Prostate gland (tissue), 2 donors: ENCODE results near the gene ERP29. TPM values are rescaled to one million over a fixed set of nuclear protein-coding genes. Genes with fewer than 3 reads are reported as not detected.
"Not testable (repeated sequence)": the region's sequence is repeated elsewhere in the genome, so short reads cannot be mapped to it uniquely, and the experiment has no call there.

Experiments used
- DNase-seq: peaks from one replicate; pipeline ENCODE4 v3.0.0-alpha.2; 2019; ENCODE audit warnings: low spot score
- H3K27ac ChIP-seq, 2 donors: fragments of 200-600 bp; sonication (generic); 2 replicates each; pipeline ENCODE4 v1.5.1; 2017 to 2019
- H3K27me3 ChIP-seq: fragments of 200-600 bp; sonication (generic); replicated peaks from 2 replicates; pipeline ENCODE4 v1.5.1; 2019; ENCODE audit not compliant: insufficient read depth
- H3K36me3 ChIP-seq, 2 donors: fragments of 200-600 bp; sonication (generic); 1 replicate in 1 of 2; 2 replicates in 1 of 2; pipeline versions ENCODE4 v1.5.1 to v1.8.1; 2017 to 2019
- H3K4me1 ChIP-seq: fragments of 200-600 bp; sonication (generic); replicated peaks from 2 replicates; pipeline ENCODE4 v1.5.1; 2019
- H3K4me3 ChIP-seq, 2 donors: fragments of 200-600 bp; sonication (generic); 2 replicates each; pipeline ENCODE4 v1.5.1; 2017 to 2019
- H3K9me3 ChIP-seq: fragments of 200-600 bp; sonication (generic); 2 replicates; pipeline ENCODE4 v1.5.1; 2017
- POLR2A ChIP-seq: fragments of 450-650 bp; IDR thresholded peaks from one replicate; pipeline ENCODE4 v1.6.1; 2016; ENCODE audit warnings: antibody characterized with exemption, mild to moderate bottlenecking
- POLR2AphosphoS5 ChIP-seq: sonication (generic); formaldehyde crosslinking; IDR thresholded peaks from one replicate; pipeline ENCODE4 v1.6.1; 2017; ENCODE audit warnings: antibody characterized with exemption
- WGBS: methylation state at CpG from one replicate; pipeline ENCODE4 v1.1.5; 2018; 5-methylcytosine and 5-hydroxymethylcytosine counted together
- intact Hi-C: fragments of 100-400 bp; cut with DNase I; formaldehyde crosslinking; loops from one replicate; pipeline ENCODE4 v1.14.2; 2022
- total RNA-seq, 2 donors: library from RNA; depleted of rRNA; stranded (reverse); fragments of >200 nt; gene quantifications; one replicate each; pipeline ENCODE4 v1.1.0, GENCODE V29; 2016
- TF ChIP-seq, protein P1 (sequence below), 4 experiments: fragments of 200-600 bp in 2 of 4; fragments of 450-650 bp in 2 of 4; sonication (generic) in 2 of 4; IDR thresholded peaks; 1 replicate in 3 of 4; 2 replicates in 1 of 4; pipeline ENCODE4 v1.5.1; 2016 to 2019; ENCODE audit warnings: antibody characterized with exemption in 4 of 4, mild to moderate bottlenecking in 2 of 4, moderate library complexity in 2 of 4

The ERP29 gene
- total RNA-seq, 2 donors from 2014 or later: 89.1 to 131 TPM

DNA sequence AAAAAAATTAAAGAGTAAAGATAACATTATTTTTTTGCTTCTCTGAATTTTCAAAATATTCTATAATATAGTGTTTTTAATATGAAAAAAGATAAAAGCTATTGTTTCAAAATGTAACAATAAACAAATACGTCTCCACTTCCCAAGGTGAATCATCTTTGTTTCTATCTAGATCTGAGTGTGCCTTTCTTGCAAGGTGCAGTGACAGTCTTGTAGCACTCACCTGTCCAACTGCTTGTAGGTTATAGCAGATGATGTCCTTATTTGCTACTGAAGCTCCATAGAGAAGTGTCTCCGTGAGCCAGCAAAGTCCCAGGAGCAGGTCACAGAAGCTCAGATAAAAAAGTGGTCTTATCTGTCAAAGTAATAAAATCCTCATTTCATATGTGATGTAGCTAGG lies 21.7 kb upstream of the ERP29 start:
- H3K4me1 ChIP-seq: no peaks in the 10 kb centered on the region
- no peak for DNase-seq
- no peaks in the 10 kb centered on the region for H3K9me3 ChIP-seq
- H3K27me3 ChIP-seq: no peaks in the 10 kb centered on the region
- no peak overlapping the region for H3K4me3 ChIP-seq
- WGBS: 81% methylated on average over 2 of the region's 2 CpGs
- intact Hi-C loops: no loop called here
- TF ChIP-seq POLR2AphosphoS5: no peak
- H3K36me3 ChIP-seq: no peaks in the 10 kb centered on the region
- no peak overlapping the region for H3K27ac ChIP-seq

DNA sequence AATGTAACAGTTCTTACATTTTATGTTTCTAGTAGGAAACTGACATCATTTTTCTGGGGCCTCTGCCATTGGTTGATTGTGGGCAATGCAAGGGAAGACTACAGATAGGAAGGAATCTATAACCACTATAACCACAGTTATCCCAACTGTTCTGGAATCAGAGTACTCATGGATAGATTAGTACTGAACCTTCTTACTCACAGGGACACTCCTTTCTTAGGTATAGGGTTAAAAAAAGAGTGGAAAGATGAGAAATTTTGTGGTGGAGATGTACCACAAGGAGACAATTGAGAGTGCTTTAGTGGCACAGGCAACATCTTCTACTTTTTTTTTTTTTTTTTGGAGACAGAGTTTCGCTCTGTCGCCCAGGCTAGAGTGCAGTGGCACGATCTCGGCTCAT lies 21.3 kb upstream of the ERP29 start:
- 90% methylated on average over 4 of the region's 4 CpGs for WGBS
- no peak for DNase-seq
- intact Hi-C loops: no loop called here

DNA sequence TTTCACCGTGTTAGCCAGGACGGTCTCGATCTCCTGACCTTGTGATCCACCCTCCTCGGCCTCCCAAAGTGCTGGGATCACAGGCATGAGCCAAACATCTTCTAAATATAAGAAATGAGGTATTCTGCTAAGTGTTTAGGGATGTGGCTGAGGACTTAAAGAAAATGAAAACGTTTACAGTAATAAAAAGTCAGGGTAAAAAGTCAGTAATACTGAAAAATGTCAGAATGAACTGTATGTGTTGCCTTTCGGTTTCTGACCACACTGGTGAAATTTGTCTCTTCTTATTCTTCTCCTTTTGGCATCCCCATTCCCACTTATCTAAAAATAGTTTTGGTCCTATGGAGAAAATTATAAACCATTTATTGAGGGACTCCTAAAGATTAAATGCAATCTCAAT lies 20.8 kb upstream of the ERP29 start:
- intact Hi-C loops: no loop called here

More for the DNA sequence above, 21.3 kb upstream of the ERP29 start:
- H3K27me3 ChIP-seq: no peaks in the 10 kb centered on the region
- H3K27ac ChIP-seq: no peak overlapping the region
- H3K4me1 ChIP-seq: no peaks in the 10 kb centered on the region
- no peaks in the 10 kb centered on the region for H3K9me3 ChIP-seq
- H3K36me3 ChIP-seq: no peaks in the 10 kb centered on the region
- TF ChIP-seq POLR2AphosphoS5 (no peak), POLR2A (no peak)
- TF ChIP-seq, protein P1, sequence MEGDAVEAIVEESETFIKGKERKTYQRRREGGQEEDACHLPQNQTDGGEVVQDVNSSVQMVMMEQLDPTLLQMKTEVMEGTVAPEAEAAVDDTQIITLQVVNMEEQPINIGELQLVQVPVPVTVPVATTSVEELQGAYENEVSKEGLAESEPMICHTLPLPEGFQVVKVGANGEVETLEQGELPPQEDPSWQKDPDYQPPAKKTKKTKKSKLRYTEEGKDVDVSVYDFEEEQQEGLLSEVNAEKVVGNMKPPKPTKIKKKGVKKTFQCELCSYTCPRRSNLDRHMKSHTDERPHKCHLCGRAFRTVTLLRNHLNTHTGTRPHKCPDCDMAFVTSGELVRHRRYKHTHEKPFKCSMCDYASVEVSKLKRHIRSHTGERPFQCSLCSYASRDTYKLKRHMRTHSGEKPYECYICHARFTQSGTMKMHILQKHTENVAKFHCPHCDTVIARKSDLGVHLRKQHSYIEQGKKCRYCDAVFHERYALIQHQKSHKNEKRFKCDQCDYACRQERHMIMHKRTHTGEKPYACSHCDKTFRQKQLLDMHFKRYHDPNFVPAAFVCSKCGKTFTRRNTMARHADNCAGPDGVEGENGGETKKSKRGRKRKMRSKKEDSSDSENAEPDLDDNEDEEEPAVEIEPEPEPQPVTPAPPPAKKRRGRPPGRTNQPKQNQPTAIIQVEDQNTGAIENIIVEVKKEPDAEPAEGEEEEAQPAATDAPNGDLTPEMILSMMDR (IDR thresholded peaks at IDR 0.05): no peak
- H3K4me3 ChIP-seq: no peak overlapping the region

DNA sequence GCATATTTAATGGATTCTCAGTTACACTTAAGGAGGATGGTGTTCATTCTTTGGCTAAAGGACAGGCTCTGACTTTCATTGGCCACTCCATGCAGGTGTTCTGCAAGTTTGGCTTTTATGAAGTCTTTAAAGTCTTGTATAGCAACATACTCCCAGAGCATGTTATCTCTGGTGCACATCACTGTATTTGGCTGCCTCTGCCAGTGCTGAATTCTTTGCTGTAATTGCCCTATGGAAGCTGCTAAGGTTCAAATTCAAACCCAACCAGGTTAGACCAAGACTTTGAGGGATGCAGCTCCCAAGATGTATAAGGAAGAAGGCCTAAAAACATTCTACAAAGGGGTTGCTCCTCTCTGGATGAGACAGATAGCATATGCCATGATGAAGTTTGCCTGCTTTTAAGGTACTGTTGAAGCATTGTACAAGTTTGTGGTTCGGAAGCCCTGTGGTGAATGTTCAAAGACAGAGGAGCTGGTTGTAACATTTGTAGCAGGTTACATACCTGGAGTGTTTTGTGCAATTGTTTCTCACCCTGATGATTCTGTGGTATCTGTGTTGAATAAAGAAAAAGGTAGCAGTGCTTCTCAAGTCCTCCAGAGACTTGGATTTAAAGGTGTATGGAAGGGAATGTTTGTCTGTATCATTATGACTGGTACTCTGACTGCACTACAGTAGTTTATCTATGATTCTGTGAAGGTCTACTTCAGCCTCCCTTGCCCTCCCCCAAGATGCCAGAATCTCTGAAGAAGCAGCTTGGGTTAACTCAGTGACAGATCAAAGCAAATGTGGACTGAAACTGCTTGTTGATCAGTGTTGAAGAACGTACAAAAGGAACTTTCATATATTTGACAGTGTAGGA lies 19.7 kb upstream of the ERP29 start:
- Histone ChIP-seq H3K9me3 (no peaks in the 10 kb centered on the region), H3K27me3 (no peaks in the 10 kb centered on the region), H3K27ac (no peak overlapping the region), H3K36me3 (no peaks in the 10 kb centered on the region), H3K4me1 (no peaks in the 10 kb centered on the region), H3K4me3 (peak overlapping the region in 1 of 2 donors; percentile 4)
- WGBS: 72% methylated on average over 2 of the region's 2 CpGs
- intact Hi-C loops: no loop called here
- TF ChIP-seq POLR2A (no peak), POLR2AphosphoS5 (no peak)
- TF ChIP-seq, protein P1 (IDR thresholded peaks at IDR 0.05): no peak
- no peak for DNase-seq

More for the DNA sequence above, 20.8 kb upstream of the ERP29 start:
- no peak for TF ChIP-seq POLR2AphosphoS5
- no peak for TF ChIP-seq POLR2A
- TF ChIP-seq, protein P1 (IDR thresholded peaks at IDR 0.05): no peak
- Histone ChIP-seq H3K4me3 (no peak overlapping the region), H3K9me3 (no peaks in the 10 kb centered on the region), H3K36me3 (no peaks in the 10 kb centered on the region), H3K27ac (no peak overlapping the region), H3K27me3 (no peaks in the 10 kb centered on the region), H3K4me1 (no peaks in the 10 kb centered on the region)
- DNase-seq: no peak
- WGBS: 81% methylated on average over 6 of the region's 6 CpGs

DNA sequence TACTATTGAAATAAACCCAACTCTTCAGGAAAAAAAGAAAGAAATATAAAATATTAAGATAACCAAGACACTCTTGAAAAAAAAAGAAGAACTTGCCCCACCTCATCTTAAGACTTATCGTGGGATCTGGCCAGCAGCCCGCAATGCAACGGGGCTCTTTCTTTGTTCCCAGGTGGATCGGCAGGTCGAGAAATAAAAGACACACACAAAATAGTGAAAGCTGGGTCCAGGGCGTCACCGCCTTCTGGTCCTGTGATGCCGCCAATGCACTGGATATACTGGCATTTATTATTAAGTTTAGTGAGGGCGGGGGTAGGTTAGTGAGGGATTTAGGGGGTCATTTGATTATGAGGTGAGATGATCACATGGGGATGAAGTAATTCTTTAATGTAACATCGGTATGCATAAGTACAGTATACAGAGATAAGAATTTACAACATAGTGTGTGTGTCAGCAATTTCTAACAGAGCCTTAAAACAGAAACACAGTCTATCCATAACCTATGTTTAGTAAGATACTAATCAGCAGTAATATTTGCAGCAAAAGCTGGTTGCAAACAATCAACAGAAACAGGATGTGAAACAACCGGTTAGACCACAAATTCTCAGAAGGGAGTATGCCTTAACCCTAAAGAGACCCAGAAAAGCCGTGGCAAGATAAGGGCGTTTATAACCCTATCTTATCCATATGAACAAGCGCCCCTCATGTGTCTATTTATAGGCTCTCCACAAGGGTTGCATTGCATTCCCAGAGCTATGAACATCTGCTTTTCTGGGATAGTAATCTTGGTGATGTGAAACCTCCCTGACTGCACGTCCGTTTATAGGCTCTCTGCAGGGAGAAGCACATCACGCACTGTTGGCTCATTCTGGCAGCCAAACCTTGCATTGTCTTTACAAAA lies 18.8 kb upstream of the ERP29 start:
- H3K27ac ChIP-seq, H3K4me1 ChIP-seq, H3K36me3 ChIP-seq, intact Hi-C loops, H3K9me3 ChIP-seq, DNase-seq, H3K27me3 ChIP-seq: not testable (repeated sequence)
- H3K4me3 ChIP-seq: peak overlapping the region; percentile 1 to 4
- 36% methylated on average over 17 of the region's 17 CpGs for WGBS
